Measurements from ENCODE around the gene EFCAB13.

EFCAB13 gene

DNA sequence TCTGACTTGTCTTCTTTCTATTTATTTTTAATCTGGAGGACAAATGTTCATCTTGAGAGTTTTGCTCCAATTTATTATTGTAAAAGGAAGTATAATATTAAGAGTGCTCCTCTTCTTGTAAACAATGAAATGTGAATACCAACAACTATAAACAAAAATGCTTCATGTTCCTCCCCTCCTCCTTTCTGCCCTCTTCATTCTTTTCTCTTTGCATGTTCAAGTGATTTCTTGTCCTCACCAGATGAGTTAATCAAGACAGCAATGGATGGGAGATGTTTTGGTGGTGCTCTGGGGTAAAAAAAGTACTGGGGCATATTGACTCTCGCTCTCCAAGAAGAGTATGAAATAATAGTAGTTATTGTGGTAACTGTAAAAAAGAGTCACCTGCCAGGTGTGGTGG lies 45.8 kb upstream of the EFCAB13 start:
- peaks cover 13% of the 10 kb centered on the region for H3F3A ChIP-seq (ENCODE audit: insufficient read depth, low read length)

DNA sequence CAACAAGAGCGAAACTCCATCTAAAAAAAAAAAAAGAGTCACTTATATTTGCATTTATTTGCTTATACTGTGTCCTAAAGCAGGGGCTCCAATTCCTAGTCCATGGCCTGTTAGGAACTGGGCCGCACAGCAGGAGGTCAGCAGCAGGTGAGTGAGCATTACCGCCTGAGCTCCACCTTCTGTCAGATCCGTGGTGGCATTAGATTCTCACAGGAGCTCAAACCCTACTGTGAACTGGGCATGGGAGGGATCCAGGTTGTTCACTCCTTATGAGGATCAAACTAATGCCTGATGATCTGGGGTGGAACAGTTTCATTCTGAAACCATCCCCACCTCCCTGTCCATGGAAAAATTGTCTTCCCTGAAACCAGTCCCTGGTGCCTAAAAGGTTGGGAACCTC lies 45.2 kb upstream of the EFCAB13 start:
- H3K27ac ChIP-seq (ENCODE audit: low read length): peak overlapping the region; percentile 77
- peak overlapping the region; percentile 67 for H3K4me2 ChIP-seq (ENCODE audit: low read depth, low read length)
- peaks cover 22% of the 10 kb centered on the region for H3K4me1 ChIP-seq (ENCODE audit: low read length)
- TF ChIP-seq, protein P1, sequence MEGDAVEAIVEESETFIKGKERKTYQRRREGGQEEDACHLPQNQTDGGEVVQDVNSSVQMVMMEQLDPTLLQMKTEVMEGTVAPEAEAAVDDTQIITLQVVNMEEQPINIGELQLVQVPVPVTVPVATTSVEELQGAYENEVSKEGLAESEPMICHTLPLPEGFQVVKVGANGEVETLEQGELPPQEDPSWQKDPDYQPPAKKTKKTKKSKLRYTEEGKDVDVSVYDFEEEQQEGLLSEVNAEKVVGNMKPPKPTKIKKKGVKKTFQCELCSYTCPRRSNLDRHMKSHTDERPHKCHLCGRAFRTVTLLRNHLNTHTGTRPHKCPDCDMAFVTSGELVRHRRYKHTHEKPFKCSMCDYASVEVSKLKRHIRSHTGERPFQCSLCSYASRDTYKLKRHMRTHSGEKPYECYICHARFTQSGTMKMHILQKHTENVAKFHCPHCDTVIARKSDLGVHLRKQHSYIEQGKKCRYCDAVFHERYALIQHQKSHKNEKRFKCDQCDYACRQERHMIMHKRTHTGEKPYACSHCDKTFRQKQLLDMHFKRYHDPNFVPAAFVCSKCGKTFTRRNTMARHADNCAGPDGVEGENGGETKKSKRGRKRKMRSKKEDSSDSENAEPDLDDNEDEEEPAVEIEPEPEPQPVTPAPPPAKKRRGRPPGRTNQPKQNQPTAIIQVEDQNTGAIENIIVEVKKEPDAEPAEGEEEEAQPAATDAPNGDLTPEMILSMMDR (IDR thresholded peaks at IDR 0.05; ENCODE audit: low read length): no peak
- TF ChIP-seq EZH2 (optimal IDR thresholded peaks at IDR 0.05; ENCODE audit: low read depth, low read length) (no peak), EZH2phosphoT487 (IDR thresholded peaks at IDR 0.05; ENCODE audit: low read length) (no peak)
- no peaks in the 10 kb centered on the region for H3K9me3 ChIP-seq (replicated peaks; ENCODE audit: insufficient read depth, low read length)
- peak overlapping the region; percentile 48; the same call in 1 of the 2 replicates for H3K9ac ChIP-seq (ENCODE audit: low read length)
- peaks cover 13% of the 10 kb centered on the region for H3F3A ChIP-seq (ENCODE audit: insufficient read depth, low read length)
- peak; percentile 16 for DNase-seq
- H2AFZ ChIP-seq (ENCODE audit: low read length): peak overlapping the region; percentile 40
- H3K27me3 ChIP-seq (replicated peaks; ENCODE audit: insufficient read depth, low read length): no peaks in the 10 kb centered on the region
- peak overlapping the region; percentile 36 for H3K4me3 ChIP-seq (ENCODE audit: low read length)
- no peaks in the 10 kb centered on the region for H3K9me2 ChIP-seq (replicated peaks; ENCODE audit: insufficient read depth, low read length)
- H3K79me2 ChIP-seq (ENCODE audit: low read length): no peaks in the 10 kb centered on the region
- no peaks in the 10 kb centered on the region for H4K20me1 ChIP-seq (ENCODE audit: insufficient read depth, low read length)
- no peaks in the 10 kb centered on the region for H3K36me3 ChIP-seq (replicated peaks; ENCODE audit: insufficient read depth, low read length)

More for the DNA sequence above, 45.8 kb upstream of the EFCAB13 start:
- H3K27ac ChIP-seq (ENCODE audit: low read length): no peak overlapping the region
- TF ChIP-seq EZH2 (optimal IDR thresholded peaks at IDR 0.05; ENCODE audit: low read depth, low read length): no peak
- TF ChIP-seq EZH2phosphoT487 (IDR thresholded peaks at IDR 0.05; ENCODE audit: low read length): no peak
- TF ChIP-seq, protein P1 (IDR thresholded peaks at IDR 0.05; ENCODE audit: low read length): no peak
- no peak for DNase-seq
- no peaks in the 10 kb centered on the region for H3K79me2 ChIP-seq (ENCODE audit: low read length)
- no peak overlapping the region for H3K9ac ChIP-seq (ENCODE audit: low read length)
- H2AFZ ChIP-seq (ENCODE audit: low read length): no peak overlapping the region
- H3K4me3 ChIP-seq (ENCODE audit: low read length): no peak overlapping the region
- peaks cover 28% of the 10 kb centered on the region for H3K4me1 ChIP-seq (ENCODE audit: low read length)
- H3K9me2 ChIP-seq (replicated peaks; ENCODE audit: insufficient read depth, low read length): no peaks in the 10 kb centered on the region
- no peaks in the 10 kb centered on the region for H3K9me3 ChIP-seq (replicated peaks; ENCODE audit: insufficient read depth, low read length)
- H4K20me1 ChIP-seq (ENCODE audit: insufficient read depth, low read length): no peaks in the 10 kb centered on the region
- H3K27me3 ChIP-seq (replicated peaks; ENCODE audit: insufficient read depth, low read length): no peaks in the 10 kb centered on the region
- H3K4me2 ChIP-seq (ENCODE audit: low read depth, low read length): no peak overlapping the region
- no peaks in the 10 kb centered on the region for H3K36me3 ChIP-seq (replicated peaks; ENCODE audit: insufficient read depth, low read length)

DNA sequence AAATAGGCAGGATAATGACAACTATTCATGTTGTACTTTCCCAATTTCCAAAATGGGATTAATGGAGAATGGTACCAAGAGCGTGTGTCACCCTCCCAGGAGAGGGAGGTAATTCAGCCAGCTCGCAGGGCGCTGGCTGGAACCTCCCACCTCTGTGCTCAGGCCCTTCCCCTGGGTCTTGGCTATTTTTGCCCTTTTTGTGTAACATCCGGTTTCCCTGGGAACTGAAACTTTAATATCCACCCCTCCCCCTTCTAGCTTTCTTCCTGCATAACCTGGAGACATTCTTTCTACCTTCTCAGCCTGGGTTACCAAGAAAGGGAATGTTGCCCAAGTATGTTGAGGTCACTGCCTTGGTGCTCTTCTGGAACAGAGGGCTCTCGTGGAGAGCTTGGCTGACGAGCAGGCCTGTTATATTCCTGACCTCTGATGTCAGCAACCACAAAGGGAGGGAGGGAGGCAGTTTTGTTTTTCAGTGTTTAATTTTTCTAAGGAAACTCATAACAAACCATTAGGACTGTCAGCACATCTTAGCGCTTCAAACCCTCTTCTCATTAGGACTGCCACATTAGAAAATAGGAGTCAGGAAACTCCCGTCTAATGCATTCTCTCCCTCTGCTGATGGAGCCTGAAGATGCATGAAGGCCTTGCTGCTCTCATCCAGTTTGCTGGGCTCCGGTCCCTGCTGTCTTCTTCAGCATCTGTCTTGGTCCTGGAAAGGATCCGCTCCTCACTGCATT lies 44.5 kb upstream of the EFCAB13 start:
- peak overlapping the region; percentile 77 for H3K27ac ChIP-seq (ENCODE audit: low read length)
- H3K9me3 ChIP-seq (replicated peaks; ENCODE audit: insufficient read depth, low read length): no peaks in the 10 kb centered on the region
- DNase-seq: peak; percentile 67
- H3K9ac ChIP-seq (ENCODE audit: low read length): peak overlapping the region; percentile 48
- H4K20me1 ChIP-seq (ENCODE audit: insufficient read depth, low read length): no peaks in the 10 kb centered on the region
- H3K79me2 ChIP-seq (ENCODE audit: low read length): no peaks in the 10 kb centered on the region
- H3F3A ChIP-seq (ENCODE audit: insufficient read depth, low read length): peaks cover 13% of the 10 kb centered on the region
- no peaks in the 10 kb centered on the region for H3K36me3 ChIP-seq (replicated peaks; ENCODE audit: insufficient read depth, low read length)
- H3K9me2 ChIP-seq (replicated peaks; ENCODE audit: insufficient read depth, low read length): no peaks in the 10 kb centered on the region
- no peaks in the 10 kb centered on the region for H3K27me3 ChIP-seq (replicated peaks; ENCODE audit: insufficient read depth, low read length)
- H3K4me1 ChIP-seq (ENCODE audit: low read length): peaks cover 22% of the 10 kb centered on the region
- peak overlapping the region; percentile 67 for H3K4me2 ChIP-seq (ENCODE audit: low read depth, low read length)
- TF ChIP-seq EZH2phosphoT487 (IDR thresholded peaks at IDR 0.05; ENCODE audit: low read length): no peak
- TF ChIP-seq EZH2 (optimal IDR thresholded peaks at IDR 0.05; ENCODE audit: low read depth, low read length): no peak
- TF ChIP-seq, protein P1 (IDR thresholded peaks at IDR 0.05; ENCODE audit: low read length): no peak
- H2AFZ ChIP-seq (ENCODE audit: low read length): peak overlapping the region; percentile 40
- peak overlapping the region; percentile 36 for H3K4me3 ChIP-seq (ENCODE audit: low read length)

Data from MM.1S (cell line).